A673 (cell line): ENCODE measurements around the gene LTB4R. TPM values are rescaled to one million over a fixed set of nuclear protein-coding genes. Genes with fewer than 3 reads are reported as not detected.

Source experiments
- BruUV-seq: library from RNA; stranded (reverse); fragments of 400-500 nt; replicated peaks from 2 replicates; lab custom pipeline; 2021; lab: Mats Ljungman, UMichigan
- CTCF ChIA-PET: fragments of 300-600 bp; sonication (Branson Sonifier 250); formaldehyde crosslinking; loops from one replicate; lab custom pipeline; 2022; ENCODE audit warnings: antibody characterized with exemption; lab: Charles Lee
- POLR2A ChIA-PET: fragments of 300-600 bp; sonication (Branson Sonifier 250); formaldehyde crosslinking; loops from one replicate; lab custom pipeline; 2022; ENCODE audit warnings: antibody characterized with exemption; ENCODE audit not compliant: low non-redundant PET; lab: Charles Lee
- DNase-seq: peaks from one replicate; pipeline ENCODE4 v3.0.0-alpha.2; 2015; ENCODE audit warnings: low spot score
- H3K27ac ChIP-seq: fragments of 200-600 bp; sonication (generic); 2 replicates; pipeline ENCODE4 v1.5.1; 2016; ENCODE audit warnings: mixed run types, low read depth, mild to moderate bottlenecking, mixed read lengths, antibody characterized with exemption, low read length; ENCODE audit not compliant: poor library complexity, severe bottlenecking
- H3K27me3 ChIP-seq: fragments of 200-600 bp; sonication (generic); replicated peaks from 2 replicates; pipeline ENCODE4 v1.6.1; 2017; ENCODE audit warnings: mixed run types, low read depth, mild to moderate bottlenecking, mixed read lengths, antibody characterized with exemption, low read length; ENCODE audit not compliant: insufficient read depth, poor library complexity
- H3K36me3 ChIP-seq: fragments of 200-600 bp; sonication (generic); 2 replicates; pipeline ENCODE4 v1.6.1; 2016; ENCODE audit warnings: mixed run types, mild to moderate bottlenecking, mixed read lengths, antibody characterized with exemption, low read length; ENCODE audit not compliant: insufficient read depth, poor library complexity, severe bottlenecking
- H3K4me1 ChIP-seq: fragments of 200-600 bp; sonication (generic); 2 replicates; pipeline ENCODE4 v1.6.1; 2017; ENCODE audit warnings: mixed run types, mild to moderate bottlenecking, mixed read lengths, antibody characterized with exemption, low read length; ENCODE audit not compliant: insufficient read depth, poor library complexity, severe bottlenecking
- H3K4me3 ChIP-seq: fragments of 200-600 bp; sonication (generic); 2 replicates; pipeline ENCODE4 v1.5.1; 2016; ENCODE audit warnings: low read depth, mixed run types, mild to moderate bottlenecking, mixed read lengths, low read length; ENCODE audit not compliant: poor library complexity, severe bottlenecking
- H3K9me3 ChIP-seq: fragments of 200-600 bp; sonication (generic); 2 replicates; pipeline ENCODE4 v1.6.1; 2016; ENCODE audit warnings: mixed run types, low read depth, mild to moderate bottlenecking, mixed read lengths, antibody characterized with exemption, low read length; ENCODE audit not compliant: poor library complexity, severe bottlenecking
- CTCF ChIP-seq: fragments of 300-800, 200-600 bp; sonication (generic); conservative IDR thresholded peaks from 2 replicates; pipeline ENCODE4 v1.5.1; 2017; ENCODE audit warnings: low read depth, mild to moderate bottlenecking, antibody characterized with exemption, low read length, moderate library complexity, mixed read lengths
- EZH2 ChIP-seq: fragments of 200-600 bp; sonication (generic); IDR thresholded peaks from 2 replicates; pipeline ENCODE4 v1.6.1; 2017; ENCODE audit warnings: borderline replicate concordance, low read depth, mild to moderate bottlenecking, mixed read lengths, antibody characterized with exemption, low read length; ENCODE audit not compliant: poor library complexity, severe bottlenecking
- intact Hi-C: fragments of 100-400 bp; cut with micrococcal nuclease; formaldehyde crosslinking; loops from one replicate; pipeline ENCODE4 v1.10.0; 2022; ENCODE audit not compliant: unreplicated experiment
- total RNA-seq: library from RNA; stranded (reverse); gene quantifications from 2 replicates; pipeline ENCODE4 v1.2.3, GENCODE V29; 2021

LTB4R gene
- total RNA-seq, 1 experiment from 2014 or later, result 6.6 TPM

DNA sequence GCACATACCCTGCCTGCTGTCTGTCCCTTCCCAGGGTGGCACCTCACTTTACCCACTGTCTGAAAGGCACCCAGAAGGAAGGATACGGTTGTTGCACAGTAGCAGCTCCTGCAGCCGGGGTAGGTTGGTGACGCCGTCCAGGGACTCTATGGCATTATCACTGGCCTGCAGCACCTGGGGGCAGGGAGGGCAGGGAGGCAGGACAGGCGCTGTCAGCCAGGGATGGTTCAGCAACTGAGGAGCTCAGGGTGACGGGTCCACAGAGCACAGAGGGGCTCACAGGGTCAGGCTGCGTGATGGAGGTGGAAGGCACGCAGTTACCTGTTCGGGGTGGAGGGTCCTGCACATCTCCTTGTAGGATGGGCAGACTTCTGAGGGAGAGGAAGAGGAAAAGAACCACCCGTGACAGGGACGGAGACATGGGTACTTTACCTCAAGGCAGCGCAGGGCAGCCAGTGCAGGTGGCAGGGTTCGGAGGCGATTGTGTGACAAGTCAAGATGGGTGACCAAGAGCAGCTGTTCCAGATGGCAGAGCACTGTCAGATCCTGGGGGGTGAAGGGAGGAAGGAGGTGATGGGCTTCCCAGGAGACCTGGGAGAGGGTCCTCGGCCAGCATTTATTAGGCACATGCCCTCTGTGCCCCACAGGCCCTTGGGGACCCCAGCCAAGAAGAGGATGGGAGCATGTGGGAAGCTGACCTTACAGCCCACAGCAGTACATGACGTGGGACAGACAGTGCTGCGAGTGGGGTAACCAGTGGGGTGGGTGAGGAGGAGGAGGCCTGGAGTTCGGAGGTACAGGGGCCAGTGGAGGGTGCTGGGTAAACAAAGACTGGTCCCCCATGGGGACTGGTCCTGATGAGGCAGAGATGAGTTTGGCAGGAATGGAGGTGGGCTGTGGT is 44.7 kb upstream of the LTB4R start:
- H3K4me3 ChIP-seq, result no peak overlapping the region
- TF ChIP-seq EZH2 (no peak), CTCF (no peak)
- no peaks in the 10 kb centered on the region for H3K9me3 ChIP-seq
- no peaks in the 10 kb centered on the region for H3K36me3 ChIP-seq
- intact Hi-C loops, result no loop called here
- ChIA-PET CTCF (no interaction called here), POLR2A (no interaction called here)
- no TSS peak for BruUV-seq
- no peak for DNase-seq
- no peaks in the 10 kb centered on the region for H3K27me3 ChIP-seq
- no peak overlapping the region for H3K27ac ChIP-seq
- H3K4me1 ChIP-seq, result peaks cover 4% of the 10 kb centered on the region

DNA sequence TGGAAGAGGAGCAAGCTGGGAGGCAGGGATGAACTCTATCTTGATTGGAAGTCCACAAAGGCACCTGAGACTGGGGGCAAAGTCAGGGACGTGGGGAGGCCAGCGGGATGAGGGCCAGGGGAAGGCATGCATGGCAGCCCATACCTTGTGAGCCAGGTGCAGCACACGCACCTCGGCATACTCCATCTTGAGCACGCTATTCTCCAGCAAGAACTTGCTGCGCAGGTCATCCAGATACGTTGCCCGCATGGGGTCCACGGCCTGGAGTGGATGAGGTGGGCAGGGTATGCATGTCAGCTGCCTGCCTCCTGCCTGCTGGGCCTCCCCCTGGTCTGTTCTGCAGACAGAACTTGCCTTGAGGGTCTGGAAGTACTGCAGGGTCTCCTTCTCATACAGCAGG is 43.8 kb upstream of the LTB4R start:
- ChIA-PET POLR2A (no interaction called here), CTCF (no interaction called here)
- no peaks in the 10 kb centered on the region for H3K9me3 ChIP-seq
- H3K27me3 ChIP-seq, result no peaks in the 10 kb centered on the region
- no peak for DNase-seq
- intact Hi-C loops, result no loop called here
- peaks cover 4% of the 10 kb centered on the region for H3K4me1 ChIP-seq
- H3K4me3 ChIP-seq, result no peak overlapping the region
- no peaks in the 10 kb centered on the region for H3K36me3 ChIP-seq
- no peak for TF ChIP-seq EZH2
- no peak for TF ChIP-seq CTCF
- BruUV-seq, result no TSS peak
- H3K27ac ChIP-seq, result no peak overlapping the region

DNA sequence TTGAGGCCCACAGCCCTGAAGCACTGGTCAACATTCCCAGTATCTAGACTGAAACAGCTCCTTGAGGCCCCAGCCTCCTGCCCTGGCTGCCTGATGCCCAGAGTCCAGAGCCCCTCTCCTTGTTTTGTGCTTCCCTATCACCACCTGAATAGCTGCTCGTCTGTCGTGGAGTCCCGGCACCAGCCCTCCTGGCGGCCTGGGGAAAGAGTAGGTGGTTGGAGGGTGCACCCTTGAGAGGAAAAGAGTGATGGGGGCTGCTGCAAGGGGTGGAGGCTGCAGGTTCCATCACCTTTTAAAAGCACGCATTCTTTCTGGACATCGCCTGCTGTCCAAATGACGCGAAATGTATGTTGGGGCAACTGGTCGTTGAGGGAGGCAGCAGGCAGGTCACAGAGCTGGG is 43.1 kb upstream of the LTB4R start:
- Histone ChIP-seq H3K4me3 (no peak overlapping the region), H3K9me3 (no peaks in the 10 kb centered on the region), H3K27me3 (no peaks in the 10 kb centered on the region), H3K4me1 (peaks cover 4% of the 10 kb centered on the region), H3K36me3 (no peaks in the 10 kb centered on the region), H3K27ac (no peak overlapping the region)
- POLR2A ChIA-PET, result no interaction called here
- DNase-seq, result no peak
- no TSS peak for BruUV-seq
- TF ChIP-seq CTCF (no peak), EZH2 (no peak)
- intact Hi-C loops, result no loop called here
- CTCF ChIA-PET, result no interaction called here
